ENCODE measurements around the gene RPS6KC1. TPM values are rescaled to one million over a fixed set of nuclear protein-coding genes. Genes with fewer than 3 reads are reported as not detected.

RPS6KC1 gene
- total and polyA plus RNA-seq, 7 experiments from 2014 or later = 5.4 to 18.9 (median 11.5) TPM

- ATAC-seq (no peak), DNase-seq (no peak)
- H3K27me3 Mint-ChIP-seq = no peaks in the 10 kb centered on the region
- H3K36me3 Mint-ChIP-seq = peaks cover 0 to 52% (median 18%) of the 10 kb centered on the region in 5 donors
- peaks cover 0 to 3% (median 0%) of the 10 kb centered on the region in 7 donors for H3K4me1 Mint-ChIP-seq
- ChIA-PET CTCF (interaction anchor here (0.6 kb wide), 1 partner anchor 798 kb away, joined by 6 read pairs; no protein-coding TSS in a partner anchor), POLR2A (no interaction called here)
- Histone ChIP-seq H3K27ac (ENCODE audit: low read depth, low read length) (no peak overlapping the region), H3K36me3 (ENCODE audit: control insufficient read depth in 2 of 3, insufficient read depth in 3 of 3, low read length in 3 of 3) (no peaks in the 10 kb centered on the region), H3K4me1 (ENCODE audit: control insufficient read depth in 2 of 2, insufficient read depth in 2 of 2, low read length in 2 of 2) (no peaks in the 10 kb centered on the region), H3K27me3 (ENCODE audit: control insufficient read depth in 2 of 2, insufficient read depth in 2 of 2, low read length in 2 of 2) (no peaks in the 10 kb centered on the region), H3K4me3 (ENCODE audit: low read length) (no peak overlapping the region), H3K9me3 (ENCODE audit: control insufficient read depth in 2 of 3, low read length in 3 of 3) (no peaks in the 10 kb centered on the region)
- no peak overlapping the region for H3K4me3 Mint-ChIP-seq
- intact Hi-C loops (cut with micrococcal nuclease) = no loop called here
- H3K27ac Mint-ChIP-seq = no peak overlapping the region
- H3K9me3 Mint-ChIP-seq = peaks cover 0 to 5% (median 0%) of the 10 kb centered on the region in 11 donors
Observed at GRCh38 chr1:213164561-213164960, 113.5 kb downstream of the RPS6KC1 start.

- Histone ChIP-seq H3K4me3 (ENCODE audit: low read length) (no peak overlapping the region), H3K27ac (ENCODE audit: low read depth, low read length) (no peak overlapping the region), H3K9me3 (ENCODE audit: control insufficient read depth in 2 of 3, low read length in 3 of 3) (no peaks in the 10 kb centered on the region), H3K36me3 (ENCODE audit: control insufficient read depth in 2 of 3, insufficient read depth in 3 of 3, low read length in 3 of 3) (no peaks in the 10 kb centered on the region), H3K4me1 (ENCODE audit: control insufficient read depth in 2 of 2, insufficient read depth in 2 of 2, low read length in 2 of 2) (no peaks in the 10 kb centered on the region), H3K27me3 (ENCODE audit: control insufficient read depth in 2 of 2, insufficient read depth in 2 of 2, low read length in 2 of 2) (no peaks in the 10 kb centered on the region)
- H3K4me3 Mint-ChIP-seq = no peak overlapping the region
- CTCF ChIA-PET = no interaction called here
- H3K36me3 Mint-ChIP-seq = peaks cover 0 to 35% (median 7%) of the 10 kb centered on the region in 5 donors
- peaks cover 0 to 3% (median 0%) of the 10 kb centered on the region in 7 donors for H3K4me1 Mint-ChIP-seq
- POLR2A ChIA-PET = no interaction called here
- H3K27me3 Mint-ChIP-seq = no peaks in the 10 kb centered on the region
- H3K9me3 Mint-ChIP-seq = no peaks in the 10 kb centered on the region
- intact Hi-C loops (cut with micrococcal nuclease) = no loop called here
- ATAC-seq (no peak), DNase-seq (no peak)
- H3K27ac Mint-ChIP-seq = peak overlapping the region in 1 of 9 donors; percentile 41
Observed at GRCh38 chr1:213166852-213167251, 115.8 kb downstream of the RPS6KC1 start.

- Histone ChIP-seq H3K4me1 (ENCODE audit: control insufficient read depth in 2 of 2, insufficient read depth in 2 of 2, low read length in 2 of 2) (no peaks in the 10 kb centered on the region), H3K36me3 (ENCODE audit: control insufficient read depth in 2 of 3, insufficient read depth in 3 of 3, low read length in 3 of 3) (peaks cover 0 to 5% (median 0%) of the 10 kb centered on the region in 3 experiments), H3K27ac (ENCODE audit: low read depth, low read length) (no peak overlapping the region), H3K4me3 (ENCODE audit: low read length) (no peak overlapping the region), H3K27me3 (ENCODE audit: control insufficient read depth in 2 of 2, insufficient read depth in 2 of 2, low read length in 2 of 2) (no peaks in the 10 kb centered on the region), H3K9me3 (ENCODE audit: control insufficient read depth in 2 of 3, low read length in 3 of 3) (no peaks in the 10 kb centered on the region)
- Mint-ChIP-seq H3K4me3 (no peak overlapping the region), H3K27ac (no peak overlapping the region), H3K36me3 (peaks cover 0 to 51% (median 37%) of the 10 kb centered on the region in 5 donors), H3K27me3 (no peaks in the 10 kb centered on the region), H3K9me3 (no peaks in the 10 kb centered on the region), H3K4me1 (peaks cover 0 to 7% (median 0%) of the 10 kb centered on the region in 7 donors)
- intact Hi-C loops (cut with micrococcal nuclease) = no loop called here
- DNase-seq = no peak
- POLR2A ChIA-PET = no interaction called here
- no peak for ATAC-seq
- CTCF ChIA-PET = no interaction called here
Observed at GRCh38 chr1:213171711-213172110, 120.7 kb downstream of the RPS6KC1 start.

GRCh38 chr1:213176341-213176740, 125.3 kb downstream of the RPS6KC1 start:
- ChIA-PET CTCF (no interaction called here), POLR2A (no interaction called here)
- no peaks in the 10 kb centered on the region for H3K27me3 Mint-ChIP-seq
- H3K36me3 Mint-ChIP-seq = peaks cover 10 to 65% (median 53%) of the 10 kb centered on the region in 5 donors
- H3K4me1 Mint-ChIP-seq = peaks cover 0 to 7% (median 0%) of the 10 kb centered on the region in 7 donors
- ATAC-seq (no peak), DNase-seq (no peak)
- H3K9me3 Mint-ChIP-seq = peaks cover 0 to 13% (median 4%) of the 10 kb centered on the region in 11 donors
- H3K27me3 ChIP-seq (ENCODE audit: control insufficient read depth in 2 of 2, insufficient read depth in 2 of 2, low read length in 2 of 2) = no peaks in the 10 kb centered on the region
- peaks cover 0 to 5% (median 0%) of the 10 kb centered on the region in 3 experiments for H3K36me3 ChIP-seq (ENCODE audit: control insufficient read depth in 2 of 3, insufficient read depth in 3 of 3, low read length in 3 of 3)
- intact Hi-C loops (cut with micrococcal nuclease) = no loop called here
- H3K4me1 ChIP-seq (ENCODE audit: control insufficient read depth in 2 of 2, insufficient read depth in 2 of 2, low read length in 2 of 2) = no peaks in the 10 kb centered on the region
- H3K4me3 ChIP-seq (ENCODE audit: low read length) = no peak overlapping the region
- H3K4me3 Mint-ChIP-seq = no peak overlapping the region
- H3K9me3 ChIP-seq (ENCODE audit: control insufficient read depth in 2 of 3, low read length in 3 of 3) = no peaks in the 10 kb centered on the region
- H3K27ac ChIP-seq (ENCODE audit: low read depth, low read length) = no peak overlapping the region
- no peak overlapping the region for H3K27ac Mint-ChIP-seq

- CTCF ChIA-PET = no interaction called here
- no peak overlapping the region for H3K27ac ChIP-seq (ENCODE audit: low read depth, low read length)
- POLR2A ChIA-PET = no interaction called here
- intact Hi-C loops (cut with micrococcal nuclease) = no loop called here
- H3K9me3 ChIP-seq (ENCODE audit: control insufficient read depth in 2 of 3, low read length in 3 of 3) = no peaks in the 10 kb centered on the region
- H3K27ac Mint-ChIP-seq = no peak overlapping the region
- peaks cover 0 to 5% (median 0%) of the 10 kb centered on the region in 3 experiments for H3K36me3 ChIP-seq (ENCODE audit: control insufficient read depth in 2 of 3, insufficient read depth in 3 of 3, low read length in 3 of 3)
- no peaks in the 10 kb centered on the region for H3K27me3 Mint-ChIP-seq
- no peak overlapping the region for H3K4me3 Mint-ChIP-seq
- H3K4me1 ChIP-seq (ENCODE audit: control insufficient read depth in 2 of 2, insufficient read depth in 2 of 2, low read length in 2 of 2) = no peaks in the 10 kb centered on the region
- H3K27me3 ChIP-seq (ENCODE audit: control insufficient read depth in 2 of 2, insufficient read depth in 2 of 2, low read length in 2 of 2) = no peaks in the 10 kb centered on the region
- no peak overlapping the region for H3K4me3 ChIP-seq (ENCODE audit: low read length)
- peaks cover 0 to 39% (median 18%) of the 10 kb centered on the region in 11 donors for H3K9me3 Mint-ChIP-seq
- peaks cover 15 to 67% (median 65%) of the 10 kb centered on the region in 5 donors for H3K36me3 Mint-ChIP-seq
- ATAC-seq (no peak), DNase-seq (no peak)
- H3K4me1 Mint-ChIP-seq = peaks cover 0 to 7% (median 0%) of the 10 kb centered on the region in 7 donors
Observed at GRCh38 chr1:213179784-213180183, 128.7 kb downstream of the RPS6KC1 start.

- H3K27me3 Mint-ChIP-seq = no peaks in the 10 kb centered on the region
- intact Hi-C loops (cut with micrococcal nuclease) = no loop called here
- Histone ChIP-seq H3K9me3 (ENCODE audit: control insufficient read depth in 2 of 3, low read length in 3 of 3) (no peaks in the 10 kb centered on the region), H3K27me3 (ENCODE audit: control insufficient read depth in 2 of 2, insufficient read depth in 2 of 2, low read length in 2 of 2) (no peaks in the 10 kb centered on the region), H3K4me3 (ENCODE audit: low read length) (no peak overlapping the region), H3K4me1 (ENCODE audit: control insufficient read depth in 2 of 2, insufficient read depth in 2 of 2, low read length in 2 of 2) (no peaks in the 10 kb centered on the region), H3K36me3 (ENCODE audit: control insufficient read depth in 2 of 3, insufficient read depth in 3 of 3, low read length in 3 of 3) (peaks cover 0 to 5% (median 0%) of the 10 kb centered on the region in 3 experiments), H3K27ac (ENCODE audit: low read depth, low read length) (no peak overlapping the region)
- no peak overlapping the region for H3K27ac Mint-ChIP-seq
- ATAC-seq (no peak), DNase-seq (no peak)
- no peak overlapping the region for H3K4me3 Mint-ChIP-seq
- ChIA-PET POLR2A (no interaction called here), CTCF (no interaction called here)
- peaks cover 0 to 47% (median 21%) of the 10 kb centered on the region in 11 donors for H3K9me3 Mint-ChIP-seq
- peaks cover 0 to 9% (median 0%) of the 10 kb centered on the region in 7 donors for H3K4me1 Mint-ChIP-seq
- H3K36me3 Mint-ChIP-seq = peaks cover 15 to 69% (median 66%) of the 10 kb centered on the region in 5 donors
Observed at GRCh38 chr1:213180833-213181232, 129.8 kb downstream of the RPS6KC1 start.

- H3K4me3 Mint-ChIP-seq = peak overlapping the region in 1 of 10 donors; percentile 19
- peaks cover 4 to 65% (median 31%) of the 10 kb centered on the region in 11 donors for H3K9me3 Mint-ChIP-seq
- Histone ChIP-seq H3K9me3 (ENCODE audit: control insufficient read depth in 2 of 3, low read length in 3 of 3) (peaks cover 0 to 4% (median 0%) of the 10 kb centered on the region in 3 experiments), H3K36me3 (ENCODE audit: control insufficient read depth in 2 of 3, insufficient read depth in 3 of 3, low read length in 3 of 3) (no peaks in the 10 kb centered on the region), H3K27ac (ENCODE audit: low read depth, low read length) (no peak overlapping the region), H3K27me3 (ENCODE audit: control insufficient read depth in 2 of 2, insufficient read depth in 2 of 2, low read length in 2 of 2) (no peaks in the 10 kb centered on the region), H3K4me3 (ENCODE audit: low read length) (no peak overlapping the region), H3K4me1 (ENCODE audit: control insufficient read depth in 2 of 2, insufficient read depth in 2 of 2, low read length in 2 of 2) (no peaks in the 10 kb centered on the region)
- POLR2A ChIA-PET = no interaction called here
- H3K4me1 Mint-ChIP-seq = peaks cover 0 to 5% (median 0%) of the 10 kb centered on the region in 7 donors
- DNase-seq = no peak
- no peak overlapping the region for H3K27ac Mint-ChIP-seq
- no peaks in the 10 kb centered on the region for H3K27me3 Mint-ChIP-seq
- intact Hi-C loops (cut with micrococcal nuclease) = no loop called here
- ATAC-seq = no peak
- CTCF ChIA-PET = interaction anchor here (0.5 to 0.6 kb wide), 2 partner anchors 26 to 1028 kb away, joined by 3 read pairs; no protein-coding TSS in a partner anchor
- peaks cover 23 to 69% (median 58%) of the 10 kb centered on the region in 5 donors for H3K36me3 Mint-ChIP-seq
Observed at GRCh38 chr1:213183036-213183672, 132.1 kb downstream of the RPS6KC1 start.

Data from naive thymus-derived CD4-positive, alpha-beta T cell (primary cell).